IMR-90 (cell line): ENCODE results near the gene SPAG4. TPM values are rescaled to one million over a fixed set of nuclear protein-coding genes. Genes with fewer than 3 reads are reported as not detected.

Experiments
- ATAC-seq: fragments of 200-7000 bp; cut with Tn5 transposase; 2 replicates; pipeline ENCODE4 v1.9.1; 2020; ENCODE audit warnings: low read depth, mild to moderate bottlenecking, moderate library complexity
- BruUV-seq: library from RNA; stranded (reverse); fragments of 400-500 nt; replicated peaks from 2 replicates; lab custom pipeline; 2021; lab: Mats Ljungman, UMichigan
- CTCF ChIA-PET: fragments of 300-600 bp; formaldehyde crosslinking; extraction: SDS; loops from one replicate; lab custom pipeline; 2021; ENCODE audit warnings: antibody characterized with exemption; lab: Yijun Ruan, JAX
- POLR2A ChIA-PET: fragments of 300-600 bp; sonication (Branson Sonifier 250); formaldehyde crosslinking; loops from one replicate; lab custom pipeline; 2022; ENCODE audit warnings: antibody characterized with exemption; ENCODE audit not compliant: unreplicated experiment; lab: Charles Lee
- DNase-seq: peaks from one replicate; pipeline ENCODE4 v3.0.0; 2013
- H2AFZ ChIP-seq: replicated peaks from 2 replicates; pipeline ENCODE3; 2013; ENCODE audit warnings: low read length, mild to moderate bottlenecking; ENCODE audit not compliant: poor library complexity
- H2AK5ac ChIP-seq: 2 replicates; pipeline ENCODE4 v1.6.1; 2013; ENCODE audit warnings: low read depth, low read length, inconsistent platforms
- H2AK9ac ChIP-seq: replicated peaks from 2 replicates; pipeline ENCODE3; 2013; ENCODE audit warnings: mild to moderate bottlenecking, low read depth, low read length, moderate library complexity; ENCODE audit not compliant: poor library complexity
- H2BK120ac ChIP-seq: 2 replicates; pipeline ENCODE4 v1.6.1; 2013; ENCODE audit warnings: low read depth, low read length, inconsistent platforms
- H2BK15ac ChIP-seq: 3 replicates; pipeline ENCODE4 v1.6.1; 2013; ENCODE audit warnings: low read depth, low read length, inconsistent platforms
- H2BK20ac ChIP-seq: 2 replicates; pipeline ENCODE4 v1.6.1; 2013; ENCODE audit warnings: low read depth, mild to moderate bottlenecking, inconsistent platforms, low read length, moderate library complexity
- H2BK5ac ChIP-seq: 2 replicates; pipeline ENCODE4 v1.6.1; 2013; ENCODE audit warnings: mild to moderate bottlenecking, low read depth, low read length, inconsistent platforms; ENCODE audit not compliant: poor library complexity, severe bottlenecking
- H3K14ac ChIP-seq: replicated peaks from 2 replicates; pipeline ENCODE4 v1.6.1; 2013; ENCODE audit warnings: low read depth, low read length, inconsistent platforms
- H3K18ac ChIP-seq: 2 replicates; pipeline ENCODE4 v1.6.1; 2013; ENCODE audit warnings: low read depth, low read length, control low read depth
- H3K23ac ChIP-seq: 2 replicates; pipeline ENCODE4 v1.6.1; 2013; ENCODE audit warnings: low read depth, low read length, inconsistent platforms
- H3K27ac ChIP-seq: 2 replicates; pipeline ENCODE4 v1.5.1; 2013; ENCODE audit warnings: mild to moderate bottlenecking, control low read depth, low read length; ENCODE audit not compliant: insufficient read depth
- H3K27me3 ChIP-seq: 2 replicates; pipeline ENCODE4 v1.6.1; 2013; ENCODE audit warnings: low read length; ENCODE audit not compliant: control insufficient read depth, insufficient read depth
- H3K36me3 ChIP-seq: 2 replicates; pipeline ENCODE4 v1.6.1; 2013; ENCODE audit warnings: low read length, mixed read lengths; ENCODE audit not compliant: control insufficient read depth, insufficient read depth
- H3K4ac ChIP-seq: 2 replicates; pipeline ENCODE4 v1.6.1; 2013; ENCODE audit warnings: low read depth, low read length, inconsistent platforms
- H3K4me1 ChIP-seq: 2 replicates; pipeline ENCODE4 v1.6.1; 2013; ENCODE audit warnings: low read length, mixed read lengths; ENCODE audit not compliant: control insufficient read depth, insufficient read depth
- H3K4me2 ChIP-seq: 2 replicates; pipeline ENCODE4 v1.6.1; 2013; ENCODE audit warnings: low read depth, mild to moderate bottlenecking, control low read depth, low read length, moderate library complexity
- H3K4me3 ChIP-seq: 2 replicates; pipeline ENCODE4 v1.5.1; 2013; ENCODE audit warnings: low read depth, mild to moderate bottlenecking, control low read depth, low read length, moderate library complexity; ENCODE audit not compliant: insufficient read depth
- H3K56ac ChIP-seq: 2 replicates; pipeline ENCODE4 v1.6.1; 2013; ENCODE audit warnings: low read length, inconsistent platforms; ENCODE audit not compliant: insufficient read depth; ENCODE audit errors: extremely low read depth
- H3K79me1 ChIP-seq, 2 experiments: 2 replicates each; pipeline ENCODE4 v1.6.1; 2013; ENCODE audit warnings: low read length in 2 of 2, inconsistent platforms in 1 of 2, low read depth in 1 of 2
- H3K9ac ChIP-seq: 2 replicates; pipeline ENCODE4 v1.6.1; 2013; ENCODE audit warnings: low read depth, low read length, control low read depth
- H3K9me1 ChIP-seq: 2 replicates; pipeline ENCODE4 v1.6.1; 2013; ENCODE audit warnings: low read length, inconsistent platforms; ENCODE audit not compliant: insufficient read depth
- H3K9me3 ChIP-seq: 2 replicates; pipeline ENCODE4 v1.6.1; 2013; ENCODE audit warnings: low read length; ENCODE audit not compliant: control insufficient read depth, insufficient read depth
- H4K20me1 ChIP-seq: 2 replicates; pipeline ENCODE4 v1.6.1; 2013; ENCODE audit warnings: low read length, inconsistent platforms; ENCODE audit not compliant: insufficient read depth
- H4K5ac ChIP-seq: 2 replicates; pipeline ENCODE4 v1.6.1; 2013; ENCODE audit warnings: mild to moderate bottlenecking, low read depth, low read length, control low read depth
- H4K8ac ChIP-seq, 2 experiments: 2 replicates each; pipeline ENCODE4 v1.6.1; 2013; ENCODE audit warnings: low read depth in 2 of 2, low read length in 2 of 2, control low read depth in 1 of 2, inconsistent platforms in 1 of 2
- H4K91ac ChIP-seq: 2 replicates; pipeline ENCODE4 v1.6.1; 2013; ENCODE audit warnings: low read depth, low read length, inconsistent platforms; ENCODE audit not compliant: insufficient read depth
- BHLHE40 ChIP-seq: fragments of 150-350 bp; IDR thresholded peaks from 2 replicates; pipeline ENCODE4 v1.6.1; 2016; ENCODE audit warnings: mild to moderate bottlenecking, low read depth, low read length
- CTCF ChIP-seq: conservative IDR thresholded peaks from 2 replicates; pipeline ENCODE4 v1.5.1; 2012; ENCODE audit warnings: mild to moderate bottlenecking, low read depth, low read length, improper control_type of control experiment
- ELK1 ChIP-seq: fragments of 150-350 bp; IDR thresholded peaks from 2 replicates; pipeline ENCODE4 v1.6.1; 2016; ENCODE audit warnings: low read depth, mild to moderate bottlenecking, low read length, moderate library complexity, borderline replicate concordance
- MXI1 ChIP-seq: IDR thresholded peaks from 2 replicates; pipeline ENCODE4 v1.6.1; 2012; ENCODE audit warnings: low read depth, mild to moderate bottlenecking, low read length, moderate library complexity, borderline replicate concordance
- POLR2A ChIP-seq: IDR thresholded peaks from 2 replicates; pipeline ENCODE4 v1.6.1; 2012; ENCODE audit warnings: mild to moderate bottlenecking, low read depth, low read length
- RAD21 ChIP-seq: IDR thresholded peaks from 2 replicates; pipeline ENCODE4 v1.6.1; 2012; ENCODE audit warnings: low read length, improper control_type of control experiment
- RFX5 ChIP-seq: IDR thresholded peaks from 2 replicates; pipeline ENCODE4 v1.8.0; 2012; ENCODE audit warnings: low read depth, mild to moderate bottlenecking, low read length, moderate library complexity
- WGBS, 2 experiments: methylation state at CpG; one replicate each; pipeline versions ENCODE4 v1.1.5 to v1.1.7; 2013; ENCODE audit warnings: missing lambda C conversion rate in 2 of 2; ENCODE audit not compliant: insufficient read length in 1 of 2; ENCODE audit errors: extremely low coverage in 2 of 2; 5-methylcytosine and 5-hydroxymethylcytosine counted together
- dilution Hi-C: fragments of 300-500 bp; cut with HindIII; formaldehyde crosslinking; loops from one replicate; pipeline ENCODE4 v1.14.3; 2018; ENCODE audit warnings: low sequenced_read_pairs; ENCODE audit not compliant: unreplicated experiment
- in situ Hi-C: fragments of 300-500 bp; cut with MboI; formaldehyde crosslinking; loops from 3 replicates; pipeline ENCODE4 v1.14.3; 2019; ENCODE audit warnings: low sequenced_read_pairs, inconsistent platforms, mixed read lengths
- intact Hi-C: fragments of 100-400 bp; cut with micrococcal nuclease; formaldehyde crosslinking; loops from 2 replicates; pipeline ENCODE4 v1.10.0; 2022
- polyA plus RNA-seq, 3 experiments: library from polyadenylated mRNA; depleted of rRNA; stranded (reverse); fragments of >200 nt; gene quantifications; 2 replicates each; pipeline ENCODE4 v1.2.3, GENCODE V29; 2012; ENCODE audit warnings: low replicate concordance in 1 of 3
- total RNA-seq: library from RNA; depleted of rRNA; stranded (reverse); fragments of >200 nt; gene quantifications from 2 replicates; pipeline ENCODE4 v1.2.3, GENCODE V29; 2012

SPAG4 gene
- total and polyA plus RNA-seq, 2 of the 4 experiments (the other 2 are of a cell fraction), result 1.8 to 5.5 TPM

GRCh38 chr20:35619196-35620095, 3.8 kb downstream of the SPAG4 start:
- Histone ChIP-seq H2AK5ac (0 out of 2 replicates have a peak overlapping the region, but pooled peaks have one; percentile 20), H3K4me2 (peak overlapping the region; percentile 87), H3K79me1 (peaks cover 0 to 20% of the 10 kb centered on the region in 2 experiments; a peak in 3 of 4 replicates), H4K5ac (no peak overlapping the region), H3K4me1 (peaks cover 13% of the 10 kb centered on the region), H3K9me3 (no peaks in the 10 kb centered on the region), H3K4ac (no peak overlapping the region), H3K9me1 (peaks cover 7% of the 10 kb centered on the region; the same call in 1 of the 2 replicates), H4K8ac (peak overlapping the region; percentile 3 to 69; a peak in 2 of 4 replicates), H3K14ac (peak overlapping the region; percentile 74), H3K18ac (no peak overlapping the region), H3K27ac (no peak overlapping the region; the same call in 1 of the 2 replicates), H3K36me3 (peaks cover 5% of the 10 kb centered on the region; the same call in 1 of the 2 replicates), H4K20me1 (0 out of 2 replicates have a peak, but pooled peaks cover 11% of the 10 kb centered on the region), H3K23ac (0 out of 2 replicates have a peak overlapping the region, but pooled peaks have one; percentile 63), H2BK120ac (no peak overlapping the region), H3K56ac (no peak overlapping the region), H2AK9ac (peak overlapping the region; percentile 83), H2BK20ac (no peak overlapping the region), H3K27me3 (no peaks in the 10 kb centered on the region), H2BK5ac (no peak overlapping the region), H4K91ac (no peak overlapping the region), H2AFZ (peak overlapping the region; percentile 96), H3K9ac (peak overlapping the region; percentile 64; the same call in 1 of the 2 replicates), H3K4me3 (peak overlapping the region; percentile 73), H2BK15ac (no peak overlapping the region)
- no TSS peak for BruUV-seq
- WGBS, 2 experiments, result 4% methylated on average over 33 of the region's 49 CpGs; no CpG with 5 or more reads in 1 of the 2 experiments
- intact Hi-C loops (loop anchor here (10.0 kb wide), 1 partner anchor 105 kb away; no protein-coding TSS in a partner anchor), dilution Hi-C loops (no loop called here), in situ Hi-C loops (no loop called here)
- ATAC-seq (peak; percentile 58), DNase-seq (peak; percentile 78)
- CTCF ChIA-PET, result interaction anchor here (0.7 to 1.6 kb wide), 4 partner anchors 10 to 631 kb away, joined by 3 to 5 read pairs (median 4); no protein-coding TSS in a partner anchor
- POLR2A ChIA-PET, result interaction anchor here (0.6 kb wide), 1 partner anchor 12 kb away, joined by 3 read pairs; no protein-coding TSS in a partner anchor
- TF ChIP-seq BHLHE40, result no peak
- peak; percentile 38; the same call in 1 of the 2 replicates for TF ChIP-seq POLR2A
- TF ChIP-seq MXI1, result peak; percentile 76; the same call in 1 of the 2 replicates
- peak; percentile 23; the same call in 1 of the 2 replicates for TF ChIP-seq RAD21
- no peak for TF ChIP-seq ELK1
- no peak for TF ChIP-seq RFX5
- peak; percentile 42 for TF ChIP-seq CTCF
